ENCODE measurements around the gene UNC5A.

The UNC5A gene

GRCh38 chr5:176779537-176779936, 30.8 kb upstream of the UNC5A start:
- no peak for TF ChIP-seq Cebpa-rat (IDR thresholded peaks at IDR 0.05)
- Histone ChIP-seq H3K4me1 (peaks cover 0 to 32% (median 9%) of the 10 kb centered on the region in 10 experiments; a peak in 11 of 20 replicates), H3K27me3 (peaks cover 0 to 3% (median 0%) of the 10 kb centered on the region in 11 experiments; a peak in 2 of 22 replicates), H3K36me3 (no peaks in the 10 kb centered on the region), H3K27ac (no peak overlapping the region), H3K9me3 (replicated peaks in 1 of 11) (no peaks in the 10 kb centered on the region), H3K4me2 (no peak overlapping the region), H4K20me1 (peaks cover 0 to 12% (median 0%) of the 10 kb centered on the region in 11 experiments; a peak in 2 of 22 replicates), H3K9ac (no peak overlapping the region), H3K4me3 (no peak overlapping the region)

GRCh38 chr5:176780176-176781053, 29.9 kb upstream of the UNC5A start:
- no peak overlapping the region for H3K4me2 ChIP-seq
- H3K9ac ChIP-seq = no peak overlapping the region
- no peaks in the 10 kb centered on the region; a peak in 3 of 22 replicates for H3K27me3 ChIP-seq
- no peak overlapping the region for H3K27ac ChIP-seq
- no peaks in the 10 kb centered on the region for H3K9me3 ChIP-seq (replicated peaks in 1 of 11)
- peaks cover 0 to 17% (median 0%) of the 10 kb centered on the region in 11 experiments; a peak in 2 of 22 replicates for H4K20me1 ChIP-seq
- H3K36me3 ChIP-seq = no peaks in the 10 kb centered on the region
- H3K4me3 ChIP-seq = no peak overlapping the region
- peaks cover 0 to 28% (median 5%) of the 10 kb centered on the region in 10 experiments; a peak in 10 of 20 replicates for H3K4me1 ChIP-seq
- no peak for TF ChIP-seq Cebpa-rat (IDR thresholded peaks at IDR 0.05)

GRCh38 chr5:176781054-176781375, 29.3 kb upstream of the UNC5A start:
- no peaks in the 10 kb centered on the region for H3K36me3 ChIP-seq
- no peak overlapping the region for H3K4me3 ChIP-seq
- no peak overlapping the region for H3K27ac ChIP-seq
- H3K4me2 ChIP-seq = no peak overlapping the region
- H3K9ac ChIP-seq = no peak overlapping the region
- no peaks in the 10 kb centered on the region for H3K9me3 ChIP-seq (replicated peaks in 1 of 11)
- peaks cover 0 to 25% (median 5%) of the 10 kb centered on the region in 10 experiments; a peak in 9 of 20 replicates for H3K4me1 ChIP-seq
- H3K27me3 ChIP-seq = no peaks in the 10 kb centered on the region; a peak in 3 of 22 replicates
- TF ChIP-seq Cebpa-rat (IDR thresholded peaks at IDR 0.05) = no peak
- H4K20me1 ChIP-seq = peaks cover 0 to 20% (median 0%) of the 10 kb centered on the region in 11 experiments; a peak in 2 of 22 replicates

GRCh38 chr5:176781638-176782570, 28.5 kb upstream of the UNC5A start:
- Histone ChIP-seq H3K4me1 (peaks cover 0 to 25% (median 5%) of the 10 kb centered on the region in 10 experiments; a peak in 9 of 20 replicates), H3K36me3 (no peaks in the 10 kb centered on the region), H3K9me3 (replicated peaks in 1 of 11) (no peaks in the 10 kb centered on the region), H4K20me1 (peaks cover 0 to 20% (median 0%) of the 10 kb centered on the region in 11 experiments; a peak in 2 of 22 replicates), H3K27ac (no peak overlapping the region), H3K9ac (no peak overlapping the region), H3K27me3 (no peaks in the 10 kb centered on the region; a peak in 3 of 22 replicates), H3K4me2 (peak overlapping the region in 5 of 11 experiments; percentile 15 to 42 (median 30); a peak in 4 of 22 replicates), H3K4me3 (no peak overlapping the region)
- no peak for TF ChIP-seq Cebpa-rat (IDR thresholded peaks at IDR 0.05)

GRCh38 chr5:176784218-176785165, 25.9 kb upstream of the UNC5A start:
- Histone ChIP-seq H3K27me3 (peaks cover 0 to 21% (median 3%) of the 10 kb centered on the region in 11 experiments; a peak in 9 of 22 replicates), H3K9ac (no peak overlapping the region; a peak in 1 of 22 replicates), H3K9me3 (replicated peaks in 1 of 11) (no peaks in the 10 kb centered on the region), H3K4me3 (no peak overlapping the region), H3K4me1 (peaks cover 10 to 35% (median 17%) of the 10 kb centered on the region in 10 experiments), H3K36me3 (no peaks in the 10 kb centered on the region), H4K20me1 (peaks cover 0 to 13% (median 0%) of the 10 kb centered on the region in 11 experiments; a peak in 4 of 22 replicates), H3K4me2 (peak overlapping the region in 5 of 11 experiments; percentile 11 to 29 (median 26); a peak in 5 of 22 replicates), H3K27ac (no peak overlapping the region)
- no peak for TF ChIP-seq Cebpa-rat (IDR thresholded peaks at IDR 0.05)

- peaks cover 14 to 42% (median 22%) of the 10 kb centered on the region in 10 experiments for H3K4me1 ChIP-seq
- TF ChIP-seq Cebpa-rat (IDR thresholded peaks at IDR 0.05) = no peak
- no peaks in the 10 kb centered on the region for H3K9me3 ChIP-seq (replicated peaks in 1 of 11)
- H3K4me2 ChIP-seq = peak overlapping the region in 2 of 11 experiments; percentile 3 to 29; a peak in 1 of 22 replicates
- no peak overlapping the region for H3K9ac ChIP-seq
- H3K36me3 ChIP-seq = no peaks in the 10 kb centered on the region
- peaks cover 4 to 30% (median 8%) of the 10 kb centered on the region in 11 experiments; a peak in 10 of 22 replicates for H3K27me3 ChIP-seq
- peaks cover 0 to 13% (median 0%) of the 10 kb centered on the region in 11 experiments; a peak in 5 of 22 replicates for H4K20me1 ChIP-seq
- no peak overlapping the region for H3K27ac ChIP-seq
- no peak overlapping the region for H3K4me3 ChIP-seq
These were observed 24.9 kb upstream of the UNC5A start for GRCh38 chr5:176785184-176786145.

- H3K9ac ChIP-seq = no peak overlapping the region
- H4K20me1 ChIP-seq = peaks cover 0 to 9% (median 0%) of the 10 kb centered on the region in 11 experiments; a peak in 5 of 22 replicates
- no peak overlapping the region for H3K4me3 ChIP-seq
- H3K9me3 ChIP-seq (replicated peaks in 1 of 11) = no peaks in the 10 kb centered on the region
- peaks cover 11 to 50% (median 22%) of the 10 kb centered on the region in 11 experiments for H3K27me3 ChIP-seq
- H3K4me1 ChIP-seq = peaks cover 14 to 34% (median 19%) of the 10 kb centered on the region in 10 experiments
- H3K36me3 ChIP-seq = no peaks in the 10 kb centered on the region
- TF ChIP-seq Cebpa-rat (IDR thresholded peaks at IDR 0.05) = no peak
- H3K27ac ChIP-seq = no peak overlapping the region
- no peak overlapping the region for H3K4me2 ChIP-seq
These were observed 22.7 kb upstream of the UNC5A start for GRCh38 chr5:176787676-176788075.
